ENCODE data around the gene MBD3L2B.

DNA sequence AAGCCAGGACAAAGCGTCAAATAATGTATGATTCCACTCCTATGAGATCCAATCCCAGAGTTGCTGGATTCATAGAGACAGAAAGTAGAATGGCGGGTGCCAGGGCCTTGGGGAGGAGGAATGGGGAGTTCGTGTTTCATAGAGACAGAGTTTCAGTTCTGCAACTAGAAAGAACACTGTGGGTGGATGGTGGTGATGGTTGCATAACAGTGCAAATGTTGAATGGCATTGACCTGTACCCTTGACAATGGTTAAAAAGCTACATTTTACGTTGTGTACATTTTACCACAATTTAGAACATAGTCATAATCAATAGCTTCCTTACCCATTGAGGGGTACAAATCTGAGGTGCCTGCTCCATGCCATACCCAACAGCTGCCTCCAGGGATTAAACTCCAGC lies 33.4 kb downstream of the MBD3L2B start:
- TF ChIP-seq, protein P1, sequence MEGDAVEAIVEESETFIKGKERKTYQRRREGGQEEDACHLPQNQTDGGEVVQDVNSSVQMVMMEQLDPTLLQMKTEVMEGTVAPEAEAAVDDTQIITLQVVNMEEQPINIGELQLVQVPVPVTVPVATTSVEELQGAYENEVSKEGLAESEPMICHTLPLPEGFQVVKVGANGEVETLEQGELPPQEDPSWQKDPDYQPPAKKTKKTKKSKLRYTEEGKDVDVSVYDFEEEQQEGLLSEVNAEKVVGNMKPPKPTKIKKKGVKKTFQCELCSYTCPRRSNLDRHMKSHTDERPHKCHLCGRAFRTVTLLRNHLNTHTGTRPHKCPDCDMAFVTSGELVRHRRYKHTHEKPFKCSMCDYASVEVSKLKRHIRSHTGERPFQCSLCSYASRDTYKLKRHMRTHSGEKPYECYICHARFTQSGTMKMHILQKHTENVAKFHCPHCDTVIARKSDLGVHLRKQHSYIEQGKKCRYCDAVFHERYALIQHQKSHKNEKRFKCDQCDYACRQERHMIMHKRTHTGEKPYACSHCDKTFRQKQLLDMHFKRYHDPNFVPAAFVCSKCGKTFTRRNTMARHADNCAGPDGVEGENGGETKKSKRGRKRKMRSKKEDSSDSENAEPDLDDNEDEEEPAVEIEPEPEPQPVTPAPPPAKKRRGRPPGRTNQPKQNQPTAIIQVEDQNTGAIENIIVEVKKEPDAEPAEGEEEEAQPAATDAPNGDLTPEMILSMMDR (IDR thresholded peaks at IDR 0.05; ENCODE audit: low read length): no peak
- TF ChIP-seq EZH2 (optimal IDR thresholded peaks at IDR 0.05; ENCODE audit: low read depth, low read length) (no peak), EZH2phosphoT487 (IDR thresholded peaks at IDR 0.05; ENCODE audit: low read length) (no peak)
